Fibroblast of skin of scalp (primary cell): ENCODE results near the gene FSIP1.
A peak's percentile ranks its signal among the peaks of the same experiment; 100 is the strongest.

ENCODE experiments used
- DNase-seq: peaks from one replicate; pipeline ENCODE4 v3.0.0-alpha.2; 2013

Gene FSIP1

GRCh38 chr15:39792025-39792843 is 9.6 kb upstream of the FSIP1 start:
- peak; percentile 40 for DNase-seq

GRCh38 chr15:39789736-39790135 is 7.1 kb upstream of the FSIP1 start:
- DNase-seq, result no peak

GRCh38 chr15:39788800-39789565 is 6.3 kb upstream of the FSIP1 start:
- DNase-seq, result peak; percentile 41

GRCh38 chr15:39788108-39788507 is 5.5 kb upstream of the FSIP1 start:
- no peak for DNase-seq

- peak; percentile 20 for DNase-seq
Observed at GRCh38 chr15:39787479-39787878, 4.8 kb upstream of the FSIP1 start.

GRCh38 chr15:39786447-39787056 is 3.9 kb upstream of the FSIP1 start:
- peak; percentile 75 for DNase-seq

- DNase-seq, result no peak
Observed at GRCh38 chr15:39785841-39786240, 3.2 kb upstream of the FSIP1 start.

- no peak for DNase-seq
Observed at GRCh38 chr15:39785139-39785538, 2.5 kb upstream of the FSIP1 start.

- DNase-seq, result no peak
Observed at GRCh38 chr15:39784638-39785037, 2.0 kb upstream of the FSIP1 start.

GRCh38 chr15:39784125-39784524 is 1.5 kb upstream of the FSIP1 start:
- DNase-seq, result no peak

- no peak for DNase-seq
Observed at GRCh38 chr15:39783244-39783820, 691 bp upstream of the FSIP1 start.

GRCh38 chr15:39781967-39782302 is 706 bp downstream of the FSIP1 start:
- DNase-seq, result no peak

- no peak for DNase-seq
Observed at GRCh38 chr15:39781147-39781966, 1.3 kb downstream of the FSIP1 start.

GRCh38 chr15:39778021-39778420 is 4.6 kb downstream of the FSIP1 start:
- DNase-seq, result no peak

GRCh38 chr15:39777496-39777895 is 5.1 kb downstream of the FSIP1 start:
- no peak for DNase-seq

- no peak for DNase-seq
Observed at GRCh38 chr15:39776068-39776467, 6.6 kb downstream of the FSIP1 start.

- no peak for DNase-seq
Observed at GRCh38 chr15:39774688-39775267, 7.9 kb downstream of the FSIP1 start.

GRCh38 chr15:39770748-39771689 is 11.6 kb downstream of the FSIP1 start:
- peak; percentile 81 for DNase-seq

GRCh38 chr15:39767921-39768320 is 14.7 kb downstream of the FSIP1 start:
- no peak for DNase-seq

- peak; percentile 64 for DNase-seq
Observed at GRCh38 chr15:39761006-39761405, 21.6 kb downstream of the FSIP1 start.
